A673 (cell line): Measurements from ENCODE around the gene RAB8B. TPM values are rescaled to one million over a fixed set of nuclear protein-coding genes. Genes with fewer than 3 reads are reported as not detected.
"Not testable (repeated sequence)": the region's sequence is repeated elsewhere in the genome, so short reads cannot be mapped to it uniquely, and the experiment has no call there.

Source experiments
- BruUV-seq: library from RNA; stranded (reverse); fragments of 400-500 nt; replicated peaks from 2 replicates; lab custom pipeline; 2021; lab: Mats Ljungman, UMichigan
- CTCF ChIA-PET: fragments of 300-600 bp; sonication (Branson Sonifier 250); formaldehyde crosslinking; loops from one replicate; lab custom pipeline; 2022; ENCODE audit warnings: antibody characterized with exemption; lab: Charles Lee
- POLR2A ChIA-PET: fragments of 300-600 bp; sonication (Branson Sonifier 250); formaldehyde crosslinking; loops from one replicate; lab custom pipeline; 2022; ENCODE audit warnings: antibody characterized with exemption; ENCODE audit not compliant: low non-redundant PET; lab: Charles Lee
- DNase-seq: peaks from one replicate; pipeline ENCODE4 v3.0.0-alpha.2; 2015; ENCODE audit warnings: low spot score
- H3K27ac ChIP-seq: fragments of 200-600 bp; sonication (generic); 2 replicates; pipeline ENCODE4 v1.5.1; 2016; ENCODE audit warnings: mixed run types, low read depth, mild to moderate bottlenecking, mixed read lengths, antibody characterized with exemption, low read length; ENCODE audit not compliant: poor library complexity, severe bottlenecking
- H3K27me3 ChIP-seq: fragments of 200-600 bp; sonication (generic); replicated peaks from 2 replicates; pipeline ENCODE4 v1.6.1; 2017; ENCODE audit warnings: mixed run types, low read depth, mild to moderate bottlenecking, mixed read lengths, antibody characterized with exemption, low read length; ENCODE audit not compliant: insufficient read depth, poor library complexity
- H3K36me3 ChIP-seq: fragments of 200-600 bp; sonication (generic); 2 replicates; pipeline ENCODE4 v1.6.1; 2016; ENCODE audit warnings: mixed run types, mild to moderate bottlenecking, mixed read lengths, antibody characterized with exemption, low read length; ENCODE audit not compliant: insufficient read depth, poor library complexity, severe bottlenecking
- H3K4me1 ChIP-seq: fragments of 200-600 bp; sonication (generic); 2 replicates; pipeline ENCODE4 v1.6.1; 2017; ENCODE audit warnings: mixed run types, mild to moderate bottlenecking, mixed read lengths, antibody characterized with exemption, low read length; ENCODE audit not compliant: insufficient read depth, poor library complexity, severe bottlenecking
- H3K4me3 ChIP-seq: fragments of 200-600 bp; sonication (generic); 2 replicates; pipeline ENCODE4 v1.5.1; 2016; ENCODE audit warnings: low read depth, mixed run types, mild to moderate bottlenecking, mixed read lengths, low read length; ENCODE audit not compliant: poor library complexity, severe bottlenecking
- H3K9me3 ChIP-seq: fragments of 200-600 bp; sonication (generic); 2 replicates; pipeline ENCODE4 v1.6.1; 2016; ENCODE audit warnings: mixed run types, low read depth, mild to moderate bottlenecking, mixed read lengths, antibody characterized with exemption, low read length; ENCODE audit not compliant: poor library complexity, severe bottlenecking
- CTCF ChIP-seq: fragments of 300-800, 200-600 bp; sonication (generic); conservative IDR thresholded peaks from 2 replicates; pipeline ENCODE4 v1.5.1; 2017; ENCODE audit warnings: low read depth, mild to moderate bottlenecking, antibody characterized with exemption, low read length, moderate library complexity, mixed read lengths
- EZH2 ChIP-seq: fragments of 200-600 bp; sonication (generic); IDR thresholded peaks from 2 replicates; pipeline ENCODE4 v1.6.1; 2017; ENCODE audit warnings: borderline replicate concordance, low read depth, mild to moderate bottlenecking, mixed read lengths, antibody characterized with exemption, low read length; ENCODE audit not compliant: poor library complexity, severe bottlenecking
- intact Hi-C: fragments of 100-400 bp; cut with micrococcal nuclease; formaldehyde crosslinking; loops from one replicate; pipeline ENCODE4 v1.10.0; 2022; ENCODE audit not compliant: unreplicated experiment
- total RNA-seq: library from RNA; stranded (reverse); gene quantifications from 2 replicates; pipeline ENCODE4 v1.2.3, GENCODE V29; 2021

RAB8B gene
- total RNA-seq, 1 experiment from 2014 or later: 29.1 TPM

- BruUV-seq: no TSS peak
- Histone ChIP-seq H3K9me3 (no peaks in the 10 kb centered on the region), H3K36me3 (no peaks in the 10 kb centered on the region), H3K4me1 (peaks cover 21% of the 10 kb centered on the region), H3K27ac (no peak overlapping the region), H3K4me3 (no peak overlapping the region), H3K27me3 (no peaks in the 10 kb centered on the region)
- POLR2A ChIA-PET: no interaction called here
- no peak for DNase-seq
- CTCF ChIA-PET: no interaction called here
- TF ChIP-seq EZH2: no peak
- no peak for TF ChIP-seq CTCF
- intact Hi-C loops: no loop called here
Measured at GRCh38 chr15:63202861-63203260, 13.5 kb downstream of the RAB8B start.

- TF ChIP-seq EZH2: no peak
- no peak for TF ChIP-seq CTCF
- intact Hi-C loops: no loop called here
- ChIA-PET CTCF (no interaction called here), POLR2A (no interaction called here)
- no peak overlapping the region for H3K27ac ChIP-seq
- no peaks in the 10 kb centered on the region for H3K9me3 ChIP-seq
- no peaks in the 10 kb centered on the region for H3K36me3 ChIP-seq
- no TSS peak for BruUV-seq
- H3K4me3 ChIP-seq: no peak overlapping the region
- no peak for DNase-seq
- no peaks in the 10 kb centered on the region for H3K27me3 ChIP-seq
- H3K4me1 ChIP-seq: peaks cover 13% of the 10 kb centered on the region
Measured at GRCh38 chr15:63203451-63204090, 14.2 kb downstream of the RAB8B start.

- Histone ChIP-seq H3K27me3 (no peaks in the 10 kb centered on the region), H3K9me3 (no peaks in the 10 kb centered on the region), H3K4me1 (peaks cover 20% of the 10 kb centered on the region), H3K4me3 (no peak overlapping the region), H3K27ac (no peak overlapping the region), H3K36me3 (no peaks in the 10 kb centered on the region)
- intact Hi-C loops: no loop called here
- no peak for TF ChIP-seq CTCF
- TF ChIP-seq EZH2: no peak
- ChIA-PET CTCF (no interaction called here), POLR2A (no interaction called here)
- BruUV-seq: no TSS peak
- no peak for DNase-seq
Measured at GRCh38 chr15:63206079-63206478, 16.7 kb downstream of the RAB8B start.

GRCh38 chr15:63208824-63209223 lies 19.4 kb downstream of the RAB8B start:
- CTCF ChIA-PET, POLR2A ChIA-PET, DNase-seq, H3K36me3 ChIP-seq, H3K27ac ChIP-seq, H3K9me3 ChIP-seq, H3K4me3 ChIP-seq, H3K27me3 ChIP-seq, intact Hi-C loops, BruUV-seq: not testable (repeated sequence)
- peaks cover 42% of the 10 kb centered on the region for H3K4me1 ChIP-seq
